GM19240 (cell line): ENCODE data around the gene LGMN.

ENCODE experiments used
- DNase-seq: peaks from one replicate; pipeline ENCODE4 v3.0.0; 2011; ENCODE audit warnings: low spot score; ENCODE audit not compliant: insufficient read length

The LGMN gene

GRCh38 chr14:92728759-92729364 is 19.6 kb downstream of the LGMN start:
- DNase-seq = no peak

- no peak for DNase-seq
Observed at GRCh38 chr14:92726933-92727262, 21.5 kb downstream of the LGMN start.

- DNase-seq = no peak
Observed at GRCh38 chr14:92726135-92726932, 22.1 kb downstream of the LGMN start.

- DNase-seq = no peak
Observed at GRCh38 chr14:92724516-92725340, 23.7 kb downstream of the LGMN start.

DNA sequence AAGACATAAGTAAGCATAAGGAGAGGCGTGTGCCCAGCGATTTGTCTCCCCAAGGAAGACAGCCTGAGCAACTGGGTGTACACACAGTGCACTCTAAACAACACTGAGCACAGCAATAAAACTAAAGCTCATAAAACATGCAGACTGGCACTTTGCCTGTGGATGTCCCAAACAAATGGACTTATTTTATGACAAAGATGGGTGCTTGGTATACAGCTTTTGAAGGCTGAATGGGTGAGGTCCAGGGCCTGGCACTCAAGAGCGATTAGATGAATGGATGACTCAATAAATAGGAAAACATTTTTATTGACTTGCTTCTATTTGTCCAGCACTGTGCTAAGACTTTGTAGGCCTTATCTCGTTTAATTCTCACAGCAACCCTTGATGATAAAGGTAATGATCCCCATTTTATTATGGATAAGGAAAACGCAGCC is 28.5 kb downstream of the LGMN start:
- no peak for DNase-seq

DNA sequence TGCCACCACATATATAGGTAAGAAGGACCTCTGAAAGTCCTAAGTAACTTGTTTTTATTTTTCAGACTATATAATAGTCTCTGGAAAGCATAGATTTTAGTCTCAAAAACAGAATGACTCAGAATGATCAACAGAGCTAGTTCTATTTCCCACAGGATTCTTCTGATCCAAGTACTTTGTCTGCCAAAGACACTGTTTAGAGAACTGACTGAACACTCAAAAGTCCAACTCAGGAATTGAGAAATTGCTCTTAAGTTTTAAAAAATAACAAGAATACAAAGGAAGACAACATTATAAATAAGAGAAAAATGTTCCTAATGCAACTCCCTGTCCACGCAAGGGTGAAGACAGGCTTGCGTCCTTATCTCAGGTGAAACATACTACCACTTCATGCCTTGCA is 29.0 kb downstream of the LGMN start:
- DNase-seq = no peak

- no peak for DNase-seq
Observed at GRCh38 chr14:92718664-92719063, 29.8 kb downstream of the LGMN start.

DNA sequence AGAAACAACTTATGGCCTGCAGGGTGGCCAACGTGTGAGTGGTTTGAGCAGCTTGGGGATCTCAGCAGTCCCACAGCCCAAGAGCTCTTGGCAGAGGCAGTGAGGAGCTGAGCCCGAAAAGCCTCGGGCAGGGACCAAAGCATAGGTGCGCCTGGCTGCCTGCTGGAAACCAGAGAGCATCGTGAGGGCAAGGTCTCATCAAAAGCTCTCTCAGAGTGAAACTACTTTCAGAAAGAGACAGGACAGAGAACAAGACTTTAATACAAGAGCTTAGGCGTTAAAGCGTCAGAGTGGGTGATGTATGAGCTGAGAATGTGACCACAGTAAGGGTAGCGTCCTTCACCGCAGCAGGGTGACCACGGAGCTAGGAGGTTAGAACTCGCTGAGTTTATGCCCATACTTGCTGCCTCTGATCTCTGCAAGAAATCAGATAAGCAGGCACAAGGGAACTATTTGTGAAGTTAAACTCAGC is 30.8 kb downstream of the LGMN start:
- DNase-seq = no peak

DNA sequence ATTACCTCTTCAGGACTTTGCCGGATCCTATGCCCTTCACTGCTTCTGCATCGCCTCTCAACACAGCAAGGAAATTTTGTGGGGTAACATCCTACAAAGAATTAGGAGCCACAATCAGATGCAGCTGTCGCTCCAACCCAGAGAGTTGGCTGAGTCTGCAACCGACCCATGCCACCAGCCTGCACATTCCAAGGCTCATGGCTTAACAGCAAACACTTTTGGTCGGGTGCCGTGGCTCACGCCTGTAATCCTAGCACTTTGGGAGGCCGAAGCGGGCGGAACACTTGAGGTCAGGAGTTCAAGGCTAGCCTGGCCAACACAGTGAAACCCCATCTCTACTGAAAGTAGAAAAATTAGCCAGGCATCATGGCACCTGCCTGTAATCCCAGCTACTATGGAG is 32.3 kb downstream of the LGMN start:
- no peak for DNase-seq

DNA sequence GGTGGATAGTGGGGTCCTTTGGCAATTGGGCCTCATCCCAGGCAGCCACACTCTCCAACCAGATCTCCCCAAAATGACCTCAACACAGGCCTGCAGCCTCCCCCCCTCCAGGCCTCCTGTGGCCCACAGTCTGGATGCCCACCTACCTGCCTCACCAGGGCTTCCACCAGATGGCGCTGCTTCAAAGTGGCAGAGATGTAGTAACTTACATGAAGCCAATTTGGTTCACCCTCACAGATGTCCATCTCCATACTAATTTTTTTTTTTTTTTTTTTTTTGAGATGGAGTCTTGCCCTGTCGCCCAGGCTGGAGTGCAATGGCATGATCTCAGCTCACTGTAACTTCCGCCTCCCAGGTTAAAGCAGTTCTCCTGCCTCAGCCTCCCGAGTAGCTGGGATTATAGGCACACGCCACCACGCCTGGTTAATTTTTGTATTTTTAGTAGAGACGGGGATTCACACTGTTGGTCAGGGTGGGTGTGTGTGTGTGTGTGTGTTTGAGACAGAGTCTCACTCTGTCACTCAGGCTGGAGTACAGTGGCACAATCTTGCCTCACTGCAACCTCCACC is 33.6 kb downstream of the LGMN start:
- peak; percentile 83 for DNase-seq

DNA sequence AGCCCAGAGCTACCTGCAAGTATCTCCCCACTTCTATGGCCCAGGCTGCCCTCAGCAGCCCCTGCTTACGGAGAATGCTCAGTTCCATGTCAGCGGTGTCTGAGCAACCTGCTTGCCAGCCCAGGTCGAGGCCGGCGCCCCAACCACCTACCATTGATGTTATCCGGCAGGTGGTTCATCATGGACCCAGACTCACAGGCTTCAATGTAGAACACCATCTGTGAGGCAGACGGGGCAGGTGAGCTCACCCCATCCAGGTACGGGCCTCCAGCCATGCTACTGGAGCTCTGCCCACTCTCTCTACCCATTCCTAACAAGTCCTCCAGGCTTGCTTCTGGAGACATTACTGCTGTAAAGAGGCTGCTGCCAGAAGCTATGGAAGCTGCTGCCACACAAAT is 35.8 kb downstream of the LGMN start:
- DNase-seq = no peak

- DNase-seq = no peak
Observed at GRCh38 chr14:92711976-92712653, 36.3 kb downstream of the LGMN start.

GRCh38 chr14:92710001-92710341 is 38.5 kb downstream of the LGMN start:
- DNase-seq = no peak

DNA sequence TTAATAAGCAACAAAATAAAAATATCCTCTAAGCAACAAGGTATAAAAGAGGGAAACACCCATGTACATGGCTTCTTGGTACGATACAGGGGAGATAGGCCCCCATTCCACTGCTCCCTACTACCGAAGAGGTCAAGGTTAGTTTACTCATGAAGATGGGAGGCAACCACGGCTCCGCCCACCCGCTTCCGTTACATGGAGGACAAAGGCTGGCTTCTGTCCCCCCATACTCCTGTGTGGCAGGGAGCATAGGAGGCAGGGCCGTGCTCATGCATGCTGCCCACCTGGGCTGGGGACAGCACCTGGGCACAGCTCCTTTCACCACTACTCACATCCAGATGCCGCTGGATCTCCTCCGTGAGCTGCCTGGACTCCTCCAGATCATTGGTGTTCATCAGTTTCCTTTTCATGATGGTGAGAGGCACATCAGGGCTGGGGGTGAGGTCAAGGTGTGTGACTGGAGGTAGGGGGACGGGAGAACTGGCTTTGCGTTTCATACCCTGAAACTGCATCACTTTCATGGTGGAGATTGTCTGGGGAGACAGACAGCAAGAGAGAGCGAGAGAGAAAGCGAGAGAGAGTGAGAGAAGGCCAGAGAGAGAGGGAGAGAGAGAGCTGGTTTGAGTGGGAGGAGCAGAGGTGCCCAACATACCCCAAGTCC is 39.0 kb downstream of the LGMN start:
- no peak for DNase-seq

GRCh38 chr14:92706386-92706785 is 42.0 kb downstream of the LGMN start:
- DNase-seq = no peak

DNA sequence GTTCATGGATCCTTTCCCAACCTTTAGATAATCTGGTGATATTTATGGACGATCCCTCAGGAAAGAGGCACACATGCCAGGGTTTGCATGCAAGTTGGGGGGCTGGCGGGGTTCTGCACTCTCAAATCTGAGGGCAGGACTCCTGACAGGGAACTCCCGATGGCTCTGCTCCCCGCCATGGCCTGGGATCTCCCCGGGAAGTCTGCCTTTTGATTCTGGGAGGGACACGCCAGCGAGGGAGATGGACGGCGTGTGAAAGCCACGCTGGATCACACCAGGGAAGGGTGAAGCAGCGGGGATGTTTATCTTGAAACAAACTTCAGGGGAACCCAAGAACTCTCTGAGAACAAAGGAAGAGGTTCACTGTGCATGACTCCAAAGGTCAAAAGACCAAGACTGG is 43.6 kb downstream of the LGMN start:
- no peak for DNase-seq

DNA sequence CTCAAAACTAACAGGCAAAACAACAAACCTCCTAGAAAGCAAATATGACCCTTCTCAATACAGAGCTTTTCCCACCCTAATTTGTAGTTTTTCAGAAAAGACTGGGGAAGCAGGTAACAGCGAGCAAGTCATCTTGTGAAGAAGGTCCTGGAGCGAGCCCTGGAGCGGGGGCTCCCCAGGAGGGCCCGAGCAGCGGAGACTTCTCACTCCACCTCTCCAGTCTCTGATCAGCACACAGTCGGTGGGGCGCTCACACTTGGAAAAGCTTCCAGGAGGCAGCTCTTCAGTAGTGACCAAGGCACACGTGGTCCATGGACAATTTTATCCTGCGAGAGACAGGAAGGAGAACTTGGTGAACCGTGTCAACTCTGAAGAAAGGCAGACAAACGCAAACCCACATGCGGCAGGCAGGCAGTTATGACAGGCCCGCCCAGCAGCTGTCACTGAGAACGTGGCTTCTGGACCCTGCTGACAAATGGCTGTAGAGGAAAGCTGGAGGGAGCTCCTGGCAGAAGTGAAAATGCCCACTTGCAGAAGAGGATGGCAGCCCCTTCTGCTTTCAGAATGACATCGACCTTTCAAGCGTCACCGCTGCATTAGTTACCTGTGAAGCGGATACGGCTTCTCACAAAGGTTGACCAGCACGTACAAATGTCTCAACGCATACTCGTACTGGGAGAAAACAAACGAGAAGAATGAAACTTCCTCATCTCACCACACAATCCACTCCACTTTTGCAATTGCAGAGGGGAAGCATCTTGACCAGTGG is 44.2 kb downstream of the LGMN start:
- DNase-seq = no peak

GRCh38 chr14:92703516-92703915 is 44.9 kb downstream of the LGMN start:
- no peak for DNase-seq

GRCh38 chr14:92702441-92702918 is 45.9 kb downstream of the LGMN start:
- DNase-seq = no peak

- no peak for DNase-seq
Observed at GRCh38 chr14:92701826-92702225, 46.6 kb downstream of the LGMN start.
